ENCODE measurements around the gene DUSP28.

DNA sequence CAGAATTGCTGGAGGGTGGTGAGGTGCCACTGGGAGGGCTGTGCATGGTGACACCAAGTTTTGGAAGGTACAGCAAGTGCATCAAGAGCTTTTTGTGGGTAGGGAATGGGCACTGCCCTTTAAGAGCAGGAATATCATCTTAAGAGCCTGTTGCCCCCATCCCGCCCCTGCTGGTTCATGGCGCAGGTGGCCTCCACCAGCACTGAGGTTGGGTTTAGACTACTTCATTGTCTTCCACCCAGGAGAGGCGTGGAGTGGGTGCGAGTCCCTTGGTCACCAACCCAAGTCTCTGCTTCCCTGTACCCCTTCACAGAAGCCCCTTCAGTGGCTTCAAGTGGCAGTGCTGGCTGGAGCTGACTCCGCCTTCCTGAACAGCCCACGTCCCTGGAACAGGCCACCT lies 15.9 kb downstream of the DUSP28 start:
- no peak for TF ChIP-seq EZH2 (IDR thresholded peaks at IDR 0.05; ENCODE audit: borderline replicate concordance, insufficient read depth, low read depth, low read length, poor library complexity, severe bottlenecking)
- TF ChIP-seq, protein P1, sequence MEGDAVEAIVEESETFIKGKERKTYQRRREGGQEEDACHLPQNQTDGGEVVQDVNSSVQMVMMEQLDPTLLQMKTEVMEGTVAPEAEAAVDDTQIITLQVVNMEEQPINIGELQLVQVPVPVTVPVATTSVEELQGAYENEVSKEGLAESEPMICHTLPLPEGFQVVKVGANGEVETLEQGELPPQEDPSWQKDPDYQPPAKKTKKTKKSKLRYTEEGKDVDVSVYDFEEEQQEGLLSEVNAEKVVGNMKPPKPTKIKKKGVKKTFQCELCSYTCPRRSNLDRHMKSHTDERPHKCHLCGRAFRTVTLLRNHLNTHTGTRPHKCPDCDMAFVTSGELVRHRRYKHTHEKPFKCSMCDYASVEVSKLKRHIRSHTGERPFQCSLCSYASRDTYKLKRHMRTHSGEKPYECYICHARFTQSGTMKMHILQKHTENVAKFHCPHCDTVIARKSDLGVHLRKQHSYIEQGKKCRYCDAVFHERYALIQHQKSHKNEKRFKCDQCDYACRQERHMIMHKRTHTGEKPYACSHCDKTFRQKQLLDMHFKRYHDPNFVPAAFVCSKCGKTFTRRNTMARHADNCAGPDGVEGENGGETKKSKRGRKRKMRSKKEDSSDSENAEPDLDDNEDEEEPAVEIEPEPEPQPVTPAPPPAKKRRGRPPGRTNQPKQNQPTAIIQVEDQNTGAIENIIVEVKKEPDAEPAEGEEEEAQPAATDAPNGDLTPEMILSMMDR (IDR thresholded peaks at IDR 0.05), result no peak

Data from B cell (primary cell).